H1 (cell line): ENCODE results near the gene HTR1B. TPM values are rescaled to one million over a fixed set of nuclear protein-coding genes. Genes with fewer than 3 reads are reported as not detected.
A peak's percentile ranks its signal among the peaks of the same experiment; 100 is the strongest.

Source experiments
- CBX5 ChIP-seq: fragments of 300-800, 300-1000 bp; sonication (generic); IDR thresholded peaks from 2 replicates; pipeline ENCODE4 v1.7.1; 2016; ENCODE audit warnings: antibody characterized with exemption, low read length, low read depth
- CHD1 ChIP-seq: IDR thresholded peaks from 2 replicates; pipeline ENCODE4 v1.6.1; 2012; ENCODE audit warnings: low read depth, low read length, improper control_type of control experiment
- CHD7 ChIP-seq: fragments of 300-600 bp; sonication (generic); IDR thresholded peaks from 2 replicates; pipeline ENCODE4 v1.7.1; 2012; ENCODE audit warnings: low read length, moderate library complexity, mild to moderate bottlenecking, inconsistent platforms; ENCODE audit not compliant: insufficient replicate concordance
- HDAC6 ChIP-seq: IDR thresholded peaks from one replicate; pipeline ENCODE4 v1.7.1; 2012; ENCODE audit warnings: low read depth, mild to moderate bottlenecking, inconsistent platforms, low read length, moderate library complexity
- KDM1A ChIP-seq: fragments of 200-600, 300-600 bp; sonication (generic); IDR thresholded peaks from 2 replicates; pipeline ENCODE4 v1.7.1; 2016; ENCODE audit warnings: mild to moderate bottlenecking, low read length, borderline replicate concordance
- NRF1 ChIP-seq: IDR thresholded peaks from 2 replicates; pipeline ENCODE4 v1.6.1; 2011; ENCODE audit warnings: mild to moderate bottlenecking, low read depth, low read length, improper control_type of control experiment
- POU5F1 ChIP-seq: IDR thresholded peaks from 2 replicates; pipeline ENCODE4 v1.6.1; 2011; ENCODE audit warnings: low read depth, mild to moderate bottlenecking, low read length, moderate library complexity
- SP1 ChIP-seq: IDR thresholded peaks from 2 replicates; pipeline ENCODE4 v1.6.1; 2011; ENCODE audit warnings: low read depth, low read length
- SUZ12 ChIP-seq: fragments of 200-600 bp; sonication (generic); IDR thresholded peaks from 2 replicates; pipeline ENCODE4 v1.6.1; 2012; ENCODE audit warnings: mild to moderate bottlenecking, inconsistent platforms, low read length, moderate library complexity, mixed read lengths
- polyA plus RNA-seq, 7 experiments: library from polyadenylated mRNA; depleted of rRNA in 3 of 7; stranded (reverse) in 5 of 7; unstranded in 2 of 7; fragments of >200 nt in 5 of 7; fragments of 200-250 nt in 2 of 7; gene quantifications; 1 replicate in 5 of 7; 2 replicates in 1 of 7; 4 replicates in 1 of 7; pipeline versions ENCODE4 v1.2.1 to v1.2.3, GENCODE V29; 2011 to 2013; ENCODE audit warnings: missing spikeins in 2 of 7, mixed read lengths in 2 of 7
- total RNA-seq: library from RNA; stranded (reverse); fragmentation: NEBNext Ultra II Directional; extraction: Animal tissue kit (Norgen Biotek cat#: 25700); gene quantifications from 2 replicates; pipeline ENCODE4 v1.2.1, GENCODE V29; 2021

HTR1B gene
- total and polyA plus RNA-seq, 2 of the 8 experiments (the other 6 are each of a cell fraction or from before 2014, with no cell fraction given) = 1.1 to 1.4 TPM

- TF ChIP-seq CHD7 (no peak), NRF1 (no peak), CBX5 (no peak), POU5F1 (no peak), CHD1 (no peak), SUZ12 (peak; percentile 72; the same call in 1 of the 2 replicates), HDAC6 (no peak), KDM1A (no peak), SP1 (no peak)
Measured at GRCh38 chr6:77462359-77463307, 658 bp downstream of the HTR1B start (continued).
